ENCODE results near the gene SP5. TPM values are rescaled to one million over a fixed set of nuclear protein-coding genes. Genes with fewer than 3 reads are reported as not detected.
"Not testable (repeated sequence)": the region's sequence is repeated elsewhere in the genome, so short reads cannot be mapped to it uniquely, and the experiment has no call there.

Gene SP5
- total RNA-seq, 3 donors from 2014 or later = 1.5 to 7.9 (median 5.8) TPM

DNA sequence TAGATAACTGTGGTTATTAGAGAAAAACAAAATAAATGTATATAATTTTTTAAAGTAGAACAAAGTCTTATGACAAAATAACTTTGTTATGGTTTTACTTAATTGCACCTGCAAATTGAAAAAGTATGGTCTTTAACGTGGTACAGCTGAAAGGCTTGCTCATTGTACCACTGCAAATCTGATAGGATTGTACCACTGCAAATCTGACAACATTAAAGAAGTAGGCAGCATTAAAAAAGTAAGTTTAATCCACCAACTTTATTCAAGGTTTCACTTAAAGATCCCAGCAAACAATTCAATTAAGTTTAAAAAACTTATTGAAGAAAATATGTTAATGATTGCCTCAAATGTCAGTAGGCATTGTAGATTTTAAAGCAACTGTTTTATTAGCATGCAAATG is 4.7 kb downstream of the SP5 start:
- H3K36me3 ChIP-seq = no peaks in the 10 kb centered on the region
- peaks cover 0 to 17% of the 10 kb centered on the region in 2 donors for H3K4me1 ChIP-seq
- H3K27me3 ChIP-seq = peaks cover 10 to 34% of the 10 kb centered on the region in 2 donors
- DNase-seq (ENCODE audit: low spot score in 2 of 2) = no peak
- H3K9me3 ChIP-seq = no peaks in the 10 kb centered on the region
- no peak overlapping the region for H3K27ac ChIP-seq
- intact Hi-C loops (cut with DNase I; ENCODE audit: low total_unique reads) = no loop called here
- H3K4me3 ChIP-seq = no peak overlapping the region
- TF ChIP-seq POLR2A (IDR thresholded peaks at IDR 0.05) (no peak), POLR2AphosphoS5 (IDR thresholded peaks at IDR 0.05) (no peak)
- TF ChIP-seq, protein P1, sequence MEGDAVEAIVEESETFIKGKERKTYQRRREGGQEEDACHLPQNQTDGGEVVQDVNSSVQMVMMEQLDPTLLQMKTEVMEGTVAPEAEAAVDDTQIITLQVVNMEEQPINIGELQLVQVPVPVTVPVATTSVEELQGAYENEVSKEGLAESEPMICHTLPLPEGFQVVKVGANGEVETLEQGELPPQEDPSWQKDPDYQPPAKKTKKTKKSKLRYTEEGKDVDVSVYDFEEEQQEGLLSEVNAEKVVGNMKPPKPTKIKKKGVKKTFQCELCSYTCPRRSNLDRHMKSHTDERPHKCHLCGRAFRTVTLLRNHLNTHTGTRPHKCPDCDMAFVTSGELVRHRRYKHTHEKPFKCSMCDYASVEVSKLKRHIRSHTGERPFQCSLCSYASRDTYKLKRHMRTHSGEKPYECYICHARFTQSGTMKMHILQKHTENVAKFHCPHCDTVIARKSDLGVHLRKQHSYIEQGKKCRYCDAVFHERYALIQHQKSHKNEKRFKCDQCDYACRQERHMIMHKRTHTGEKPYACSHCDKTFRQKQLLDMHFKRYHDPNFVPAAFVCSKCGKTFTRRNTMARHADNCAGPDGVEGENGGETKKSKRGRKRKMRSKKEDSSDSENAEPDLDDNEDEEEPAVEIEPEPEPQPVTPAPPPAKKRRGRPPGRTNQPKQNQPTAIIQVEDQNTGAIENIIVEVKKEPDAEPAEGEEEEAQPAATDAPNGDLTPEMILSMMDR (IDR thresholded peaks at IDR 0.05) = no peak

DNA sequence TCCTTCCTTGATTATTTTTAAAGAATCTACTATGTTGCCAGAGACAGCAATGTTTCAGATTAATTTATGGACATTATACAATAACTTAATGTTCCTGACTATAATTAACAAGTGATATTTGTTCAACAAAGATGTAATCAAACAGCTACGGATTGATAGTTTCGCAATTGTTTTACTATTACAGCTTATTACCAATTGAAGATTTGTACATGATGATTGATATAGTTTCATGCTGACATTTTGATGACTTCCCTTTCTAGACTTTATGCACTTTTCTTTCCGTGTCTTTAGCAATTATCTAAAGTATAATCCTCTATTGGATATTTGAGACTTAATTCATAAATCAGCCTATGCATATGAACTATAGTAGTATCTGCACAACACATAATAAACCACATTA is 6.5 kb downstream of the SP5 start:
- Histone ChIP-seq H3K4me3 (no peak overlapping the region), H3K4me1 (peaks cover 0 to 7% of the 10 kb centered on the region in 2 donors), H3K27me3 (peaks cover 5 to 18% of the 10 kb centered on the region in 2 donors), H3K9me3 (no peaks in the 10 kb centered on the region), H3K36me3 (no peaks in the 10 kb centered on the region), H3K27ac (no peak overlapping the region)
- no peak for DNase-seq (ENCODE audit: low spot score in 2 of 2)
- TF ChIP-seq POLR2AphosphoS5 (IDR thresholded peaks at IDR 0.05) (no peak), POLR2A (IDR thresholded peaks at IDR 0.05) (no peak)
- TF ChIP-seq, protein P1 (IDR thresholded peaks at IDR 0.05) = no peak
- intact Hi-C loops (cut with DNase I; ENCODE audit: low total_unique reads) = no loop called here

DNA sequence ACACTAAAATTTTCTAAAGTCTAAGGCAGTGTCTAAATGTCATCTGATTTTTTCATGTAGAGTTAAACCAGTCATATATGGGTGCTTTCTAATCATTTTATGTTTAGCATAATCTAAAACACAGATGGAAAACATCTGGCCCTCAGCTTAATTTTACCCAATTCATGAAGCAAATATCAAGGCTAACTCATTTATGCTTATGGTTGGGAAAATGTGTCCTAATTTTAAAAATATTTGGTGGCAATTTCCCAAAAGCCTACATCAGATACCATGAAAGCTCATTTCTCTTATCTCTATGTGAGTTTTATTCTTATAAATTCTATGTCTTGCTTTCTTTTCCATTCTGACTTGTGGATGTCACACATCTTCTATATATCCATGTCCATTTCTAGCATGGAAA is 7.2 kb downstream of the SP5 start:
- no peak overlapping the region for H3K4me3 ChIP-seq
- H3K4me1 ChIP-seq = peaks cover 0 to under 1% of the 10 kb centered on the region in 2 donors
- no peak for DNase-seq (ENCODE audit: low spot score in 2 of 2)
- intact Hi-C loops (cut with DNase I; ENCODE audit: low total_unique reads) = no loop called here
- no peak for TF ChIP-seq POLR2A (IDR thresholded peaks at IDR 0.05)
- no peak for TF ChIP-seq POLR2AphosphoS5 (IDR thresholded peaks at IDR 0.05)
- TF ChIP-seq, protein P1 (IDR thresholded peaks at IDR 0.05) = no peak
- peaks cover 2 to 12% of the 10 kb centered on the region in 2 donors for H3K27me3 ChIP-seq
- H3K27ac ChIP-seq = no peak overlapping the region
- no peaks in the 10 kb centered on the region for H3K9me3 ChIP-seq
- no peaks in the 10 kb centered on the region for H3K36me3 ChIP-seq

DNA sequence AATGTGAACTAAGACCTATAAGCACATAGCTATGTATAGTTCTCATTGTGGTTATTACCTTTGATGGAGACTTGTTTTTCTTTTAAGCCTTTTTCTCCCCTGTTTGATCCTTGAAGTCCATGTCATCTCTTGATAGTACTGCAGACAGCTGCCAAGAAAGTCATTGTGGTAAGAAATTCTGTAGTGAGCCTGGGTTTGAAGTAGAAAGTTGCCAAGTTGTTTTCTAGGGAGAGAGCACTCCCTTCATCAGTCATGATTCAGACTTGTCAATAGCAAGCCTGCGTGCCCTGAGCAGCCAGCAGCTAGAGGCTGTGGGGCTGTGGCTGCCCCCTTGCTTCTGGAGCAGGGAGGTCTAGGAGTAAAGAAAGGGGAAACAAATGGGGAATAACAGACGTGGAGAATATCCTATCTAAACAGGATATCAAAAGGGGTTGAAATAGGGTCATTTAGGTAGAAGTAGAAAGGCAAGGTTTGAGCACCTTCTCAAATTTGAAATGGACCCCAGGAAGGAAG is 8.4 kb downstream of the SP5 start:
- intact Hi-C loops (cut with DNase I; ENCODE audit: low total_unique reads) = no loop called here
- Histone ChIP-seq H3K4me3 (no peak overlapping the region), H3K4me1 (no peaks in the 10 kb centered on the region), H3K36me3 (no peaks in the 10 kb centered on the region), H3K27ac (no peak overlapping the region), H3K27me3 (peaks cover 0 to under 1% of the 10 kb centered on the region in 2 donors), H3K9me3 (no peaks in the 10 kb centered on the region)
- DNase-seq (ENCODE audit: low spot score in 2 of 2) = no peak
- TF ChIP-seq, protein P1 (IDR thresholded peaks at IDR 0.05) = no peak
- TF ChIP-seq POLR2A (IDR thresholded peaks at IDR 0.05) (no peak), POLR2AphosphoS5 (IDR thresholded peaks at IDR 0.05) (no peak)

DNA sequence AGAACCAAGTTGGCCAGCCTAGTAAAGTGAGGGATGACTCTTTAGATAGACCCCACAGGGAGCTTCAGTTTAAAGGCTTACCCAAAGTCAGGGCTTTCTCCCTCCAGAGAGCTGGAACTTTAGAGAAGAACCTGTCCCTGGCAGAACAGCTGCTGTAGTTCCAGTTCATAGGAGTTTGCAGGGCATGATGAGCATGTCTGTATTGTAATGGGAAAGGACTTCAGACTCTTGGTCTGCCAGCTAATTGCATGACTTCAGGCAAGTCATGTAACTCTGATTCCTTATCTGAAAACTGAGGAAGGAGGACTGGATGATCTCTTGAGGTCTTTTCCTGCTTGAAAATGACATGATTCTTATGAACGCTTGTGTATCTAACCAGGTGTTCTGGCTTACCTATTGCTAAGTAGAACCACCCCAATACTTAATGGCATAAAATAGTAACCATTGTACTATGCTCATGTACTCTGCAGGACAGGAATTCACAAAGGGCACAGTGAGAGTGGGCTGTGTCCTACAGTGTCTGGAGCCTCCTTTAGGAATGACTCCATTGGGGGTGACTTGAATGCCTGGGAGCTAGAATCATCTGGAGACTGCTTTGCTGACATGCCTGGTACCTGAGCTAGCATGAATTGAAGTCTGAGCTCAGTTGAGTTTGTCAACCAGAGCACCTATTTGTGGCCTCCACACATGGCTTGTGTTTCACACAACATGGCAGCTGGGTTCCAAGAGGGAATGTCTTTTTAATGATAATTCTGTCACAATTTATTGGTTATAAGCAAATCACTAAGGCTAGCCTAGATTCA is 18.9 kb downstream of the SP5 start:
- H3K4me3 ChIP-seq = no peak overlapping the region
- H3K4me1 ChIP-seq = no peaks in the 10 kb centered on the region
- intact Hi-C loops (cut with DNase I; ENCODE audit: low total_unique reads) = no loop called here
- no peak for TF ChIP-seq POLR2A (IDR thresholded peaks at IDR 0.05)
- TF ChIP-seq, protein P1 (IDR thresholded peaks at IDR 0.05) = no peak
- TF ChIP-seq POLR2AphosphoS5 (IDR thresholded peaks at IDR 0.05) = no peak
- H3K27ac ChIP-seq = no peak overlapping the region
- no peaks in the 10 kb centered on the region for H3K9me3 ChIP-seq
- no peaks in the 10 kb centered on the region for H3K36me3 ChIP-seq
- H3K27me3 ChIP-seq = no peaks in the 10 kb centered on the region
- no peak for DNase-seq (ENCODE audit: low spot score in 2 of 2)

DNA sequence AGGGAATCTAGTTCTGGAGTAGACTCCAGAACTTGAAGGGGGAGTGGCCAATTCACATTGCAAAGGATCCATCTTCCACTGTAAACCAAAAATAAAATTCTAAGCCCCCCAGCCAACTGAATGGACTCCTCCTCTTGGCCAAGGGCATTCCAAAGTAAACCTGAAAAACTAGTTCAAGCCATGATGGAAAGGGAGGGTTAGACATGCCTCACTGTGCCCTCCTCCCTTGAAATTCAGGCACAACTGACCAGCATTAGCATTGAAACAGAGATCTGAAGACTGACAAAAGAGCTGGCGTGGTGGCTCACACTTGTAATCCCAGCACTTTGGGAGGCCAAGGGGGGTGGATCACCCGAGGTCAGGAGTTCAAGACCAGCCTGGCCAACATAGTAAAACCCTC is 19.5 kb downstream of the SP5 start:
- H3K36me3 ChIP-seq; H3K4me3 ChIP-seq; H3K27me3 ChIP-seq; H3K4me1 ChIP-seq; intact Hi-C loops (cut with DNase I; ENCODE audit: low total_unique reads); DNase-seq (ENCODE audit: low spot score in 2 of 2); H3K27ac ChIP-seq; H3K9me3 ChIP-seq: not testable (repeated sequence)

Data from breast epithelium (tissue), 4 donors.